GM12801 (cell line): Measurements from ENCODE around the gene KNCN.

ENCODE experiments used
- TF ChIP-seq, protein P1 (sequence below): IDR thresholded peaks from one replicate; pipeline ENCODE4 v1.5.1; 2011; ENCODE audit warnings: control low read depth; ENCODE audit not compliant: insufficient read length; ENCODE audit errors: extremely low read depth

The KNCN gene

GRCh38 chr1:46543382-46543760 lies 8.1 kb downstream of the KNCN start:
- TF ChIP-seq, protein P1, sequence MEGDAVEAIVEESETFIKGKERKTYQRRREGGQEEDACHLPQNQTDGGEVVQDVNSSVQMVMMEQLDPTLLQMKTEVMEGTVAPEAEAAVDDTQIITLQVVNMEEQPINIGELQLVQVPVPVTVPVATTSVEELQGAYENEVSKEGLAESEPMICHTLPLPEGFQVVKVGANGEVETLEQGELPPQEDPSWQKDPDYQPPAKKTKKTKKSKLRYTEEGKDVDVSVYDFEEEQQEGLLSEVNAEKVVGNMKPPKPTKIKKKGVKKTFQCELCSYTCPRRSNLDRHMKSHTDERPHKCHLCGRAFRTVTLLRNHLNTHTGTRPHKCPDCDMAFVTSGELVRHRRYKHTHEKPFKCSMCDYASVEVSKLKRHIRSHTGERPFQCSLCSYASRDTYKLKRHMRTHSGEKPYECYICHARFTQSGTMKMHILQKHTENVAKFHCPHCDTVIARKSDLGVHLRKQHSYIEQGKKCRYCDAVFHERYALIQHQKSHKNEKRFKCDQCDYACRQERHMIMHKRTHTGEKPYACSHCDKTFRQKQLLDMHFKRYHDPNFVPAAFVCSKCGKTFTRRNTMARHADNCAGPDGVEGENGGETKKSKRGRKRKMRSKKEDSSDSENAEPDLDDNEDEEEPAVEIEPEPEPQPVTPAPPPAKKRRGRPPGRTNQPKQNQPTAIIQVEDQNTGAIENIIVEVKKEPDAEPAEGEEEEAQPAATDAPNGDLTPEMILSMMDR, result no peak

DNA sequence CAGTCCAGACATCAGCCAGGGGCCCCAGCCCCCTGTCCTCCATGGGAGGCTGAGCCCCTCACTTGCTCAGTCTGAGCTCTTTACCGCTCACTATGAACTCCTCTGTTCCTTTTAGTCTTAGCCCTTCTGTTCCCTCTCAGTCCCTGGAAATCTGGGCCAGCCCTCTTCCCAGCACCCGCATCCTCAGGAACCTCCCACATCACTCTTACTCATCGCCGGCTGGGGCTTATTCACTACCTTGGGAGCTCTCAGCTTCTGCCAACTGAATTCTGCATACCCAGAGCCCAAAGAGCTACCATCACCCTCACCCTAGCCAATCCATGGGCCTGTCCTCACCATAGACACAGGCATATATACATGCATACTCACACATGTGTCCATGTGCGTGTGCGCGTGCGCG lies 11.5 kb downstream of the KNCN start:
- TF ChIP-seq, protein P1, result no peak

GRCh38 chr1:46538147-46538546 lies 13.3 kb downstream of the KNCN start:
- TF ChIP-seq, protein P1, result no peak

- TF ChIP-seq, protein P1, result no peak
Measured at GRCh38 chr1:46537651-46538050, 13.8 kb downstream of the KNCN start.

GRCh38 chr1:46536527-46536926 lies 14.9 kb downstream of the KNCN start:
- TF ChIP-seq, protein P1, result no peak

DNA sequence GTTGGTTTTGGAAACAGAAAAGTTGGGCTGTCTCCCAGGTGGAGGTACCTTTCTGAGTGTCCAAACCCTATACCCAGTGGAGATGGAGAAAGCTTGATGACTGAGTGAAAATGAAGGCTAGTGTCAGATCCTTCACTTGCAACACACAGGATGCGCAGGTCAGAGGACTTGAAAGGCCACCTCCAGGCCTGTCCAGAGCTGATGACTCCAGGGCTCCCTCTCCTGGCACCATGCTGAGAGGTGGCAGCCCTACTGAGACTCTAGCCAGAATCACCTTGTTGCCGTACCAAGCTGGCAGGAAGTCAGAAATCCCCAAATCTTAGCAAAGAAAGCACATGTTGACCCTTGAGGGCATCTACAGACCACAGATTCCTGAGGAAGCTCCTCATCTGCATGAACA lies 16.4 kb downstream of the KNCN start:
- TF ChIP-seq, protein P1, result no peak

- TF ChIP-seq, protein P1, result no peak
Measured at GRCh38 chr1:46533179-46533864, 18.1 kb downstream of the KNCN start.
